Adrenal gland (tissue), 12 donors: ENCODE results near the gene FRRS1L. TPM values are rescaled to one million over a fixed set of nuclear protein-coding genes. Genes with fewer than 3 reads are reported as not detected.

Experiments
- DNase-seq, 7 donors: peaks; one replicate each; pipeline ENCODE4 v3.0.0-alpha.2; 2019 to 2020
- H3K27ac ChIP-seq, 5 donors: fragments of 200-600 bp; sonication (generic) in 4 of 5; 1 replicate in 3 of 5; 2 replicates in 2 of 5; pipeline versions ENCODE4 v1.5.1 to v1.8.0; 2016 to 2020; ENCODE audit warnings: mild to moderate bottlenecking in 1 of 5
- H3K27me3 ChIP-seq: fragments of 200-600 bp; 2 replicates; pipeline ENCODE4 v1.8.0; 2021
- H3K36me3 ChIP-seq, 2 donors: fragments of 200-600 bp; replicated peaks in 1 of 2; 1 replicate in 1 of 2; 2 replicates in 1 of 2; pipeline versions ENCODE4 v1.5.1 to v1.8.0; 2018 to 2022
- H3K4me1 ChIP-seq, 2 donors: fragments of 200-600 bp; replicated peaks in 1 of 2; 1 replicate in 1 of 2; 2 replicates in 1 of 2; pipeline versions ENCODE4 v1.5.1 to v1.8.0; 2018 to 2021
- H3K4me3 ChIP-seq, 4 donors: fragments of 200-600 bp; sonication (generic) in 3 of 4; one replicate each; pipeline ENCODE4 v1.5.1; 2016 to 2018
- H3K9me3 ChIP-seq, 3 donors: fragments of 200-600 bp; sonication (generic) in 1 of 3; replicated peaks in 1 of 3; 1 replicate in 2 of 3; 2 replicates in 1 of 3; pipeline versions ENCODE4 v1.5.1 to v1.8.0; 2016 to 2021
- POLR2A ChIP-seq, 2 donors: fragments of 450-650 bp; IDR thresholded peaks; one replicate each; pipeline ENCODE4 v1.6.1; 2017; ENCODE audit warnings: antibody characterized with exemption in 2 of 2, mild to moderate bottlenecking in 2 of 2, moderate library complexity in 1 of 2
- WGBS, 4 donors: extraction: QIAGEN DNeasy Blood & Tissue Kit in 2 of 4; methylation state at CpG; one replicate each; pipeline versions ENCODE4 v1.1.5 to v1.1.7; 2013 to 2017; 5-methylcytosine and 5-hydroxymethylcytosine counted together
- intact Hi-C, 2 donors: fragments of 100-400 bp; cut with DNase I; formaldehyde crosslinking; loops; one replicate each; pipeline versions ENCODE4 v1.14.1 to v1.15.0; 2022 to 2023
- polyA plus RNA-seq, 3 donors: library from polyadenylated mRNA; stranded (reverse); fragments of 200-250 nt in 2 of 3; fragments of 350-450 nt in 1 of 3; fragmentation: Illumina TruSeq in 1 of 3; extraction: RNeasy Lipid Tissue Mini Kit (QIAGEN cat#74804) in 1 of 3; gene quantifications; one replicate each; pipeline ENCODE4 v1.2.3, GENCODE V29; 2013 to 2014
- total RNA-seq, 9 donors: library from RNA; depleted of rRNA in 4 of 9; stranded (reverse); fragments of >200 nt in 4 of 9; fragments of 120-200 nt in 1 of 9; fragmentation: NEBNext Ultra II Directional in 1 of 9; extraction: Animal tissue kit (Norgen Biotek cat#: 25700) in 1 of 9; gene quantifications; one replicate each; pipeline versions ENCODE4 v1.1.0 to v1.2.4, GENCODE V29; 2013 to 2023
- TF ChIP-seq, protein P1 (sequence below), 6 experiments: fragments of 450-650 bp in 4 of 6; fragments of 200-600 bp in 2 of 6; sonication (generic) in 1 of 6; IDR thresholded peaks; 1 replicate in 5 of 6; 2 replicates in 1 of 6; pipeline versions ENCODE4 v1.5.1 to v1.8.0; 2016 to 2021; ENCODE audit warnings: antibody characterized with exemption in 6 of 6, mild to moderate bottlenecking in 2 of 6, moderate library complexity in 1 of 6
- donor health status: healthy with polysubstance abuse.
- donor health status: Bipolar disorder and iron deficiency.
- donor health status: DM: yes; HTN: yes; CAD: no.
- donor health status: DM: no; HTN: no; CAD: no.
- donor health status: DM: no; HTN: no; CAD: no.
- donor health status: DM: yes; HTN: yes; CAD: no.

FRRS1L gene
- total and polyA plus RNA-seq, 12 donors = 2.9 to 24.8 (median 14.8) TPM

GRCh38 chr9:109098171-109098959 is 68.7 kb downstream of the FRRS1L start:
- peak in 6 of 7 donors; percentile 47 to 84 (median 61) for DNase-seq
- Histone ChIP-seq H3K4me3 (no peak overlapping the region), H3K4me1 (peaks cover 63 to 92% of the 10 kb centered on the region in 2 donors), H3K9me3 (peaks cover 0 to 5% (median 0%) of the 10 kb centered on the region in 3 donors), H3K27me3 (no peaks in the 10 kb centered on the region), H3K27ac (peak overlapping the region; percentile 0 to 83 (median 65)), H3K36me3 (no peaks in the 10 kb centered on the region)
- 14 to 25% (median 20%) methylated on average over 4 of the region's 4 CpGs for WGBS, 4 donors
- intact Hi-C loops = no loop called here
- TF ChIP-seq, protein P1, sequence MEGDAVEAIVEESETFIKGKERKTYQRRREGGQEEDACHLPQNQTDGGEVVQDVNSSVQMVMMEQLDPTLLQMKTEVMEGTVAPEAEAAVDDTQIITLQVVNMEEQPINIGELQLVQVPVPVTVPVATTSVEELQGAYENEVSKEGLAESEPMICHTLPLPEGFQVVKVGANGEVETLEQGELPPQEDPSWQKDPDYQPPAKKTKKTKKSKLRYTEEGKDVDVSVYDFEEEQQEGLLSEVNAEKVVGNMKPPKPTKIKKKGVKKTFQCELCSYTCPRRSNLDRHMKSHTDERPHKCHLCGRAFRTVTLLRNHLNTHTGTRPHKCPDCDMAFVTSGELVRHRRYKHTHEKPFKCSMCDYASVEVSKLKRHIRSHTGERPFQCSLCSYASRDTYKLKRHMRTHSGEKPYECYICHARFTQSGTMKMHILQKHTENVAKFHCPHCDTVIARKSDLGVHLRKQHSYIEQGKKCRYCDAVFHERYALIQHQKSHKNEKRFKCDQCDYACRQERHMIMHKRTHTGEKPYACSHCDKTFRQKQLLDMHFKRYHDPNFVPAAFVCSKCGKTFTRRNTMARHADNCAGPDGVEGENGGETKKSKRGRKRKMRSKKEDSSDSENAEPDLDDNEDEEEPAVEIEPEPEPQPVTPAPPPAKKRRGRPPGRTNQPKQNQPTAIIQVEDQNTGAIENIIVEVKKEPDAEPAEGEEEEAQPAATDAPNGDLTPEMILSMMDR (IDR thresholded peaks at IDR 0.05) = peak in 5 of 6 experiments; percentile 17 to 55 (median 33)
- peak in 1 of 2 donors; percentile 48 for TF ChIP-seq POLR2A (IDR thresholded peaks at IDR 0.05)

DNA sequence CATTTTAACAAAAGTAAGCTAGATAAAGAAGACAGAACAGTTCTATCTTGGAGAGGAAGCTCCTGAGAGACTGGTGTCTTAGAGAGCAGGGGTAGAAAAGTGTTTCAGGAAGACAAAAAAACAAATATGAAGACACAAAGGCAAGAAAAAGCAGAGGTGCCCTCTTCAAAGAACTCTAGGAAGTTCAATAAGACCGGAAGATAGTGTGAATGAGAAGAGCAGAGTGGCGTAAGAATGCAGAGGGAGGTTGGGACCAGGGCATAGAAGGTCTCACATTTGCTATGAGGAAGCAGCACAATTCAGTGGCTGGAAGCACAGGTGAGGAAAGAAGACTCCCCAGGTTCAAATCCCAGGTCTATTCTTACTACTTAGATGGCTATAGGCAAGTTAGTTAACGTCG is 69.9 kb downstream of the FRRS1L start:
- peak overlapping the region in 4 of 5 donors; percentile 59 to 83 (median 64) for H3K27ac ChIP-seq
- TF ChIP-seq, protein P1 (IDR thresholded peaks at IDR 0.05) = no peak
- no peak for TF ChIP-seq POLR2A (IDR thresholded peaks at IDR 0.05)
- no peaks in the 10 kb centered on the region for H3K27me3 ChIP-seq
- intact Hi-C loops = no loop called here
- H3K4me3 ChIP-seq = no peak overlapping the region
- peaks cover 62 to 99% of the 10 kb centered on the region in 2 donors for H3K4me1 ChIP-seq
- no peak for DNase-seq
- WGBS, 4 donors = 90 to 94% (median 92%) methylated on average over 4 of the region's 4 CpGs
- H3K9me3 ChIP-seq = no peaks in the 10 kb centered on the region
- peaks cover 0 to 12% of the 10 kb centered on the region in 2 donors for H3K36me3 ChIP-seq

DNA sequence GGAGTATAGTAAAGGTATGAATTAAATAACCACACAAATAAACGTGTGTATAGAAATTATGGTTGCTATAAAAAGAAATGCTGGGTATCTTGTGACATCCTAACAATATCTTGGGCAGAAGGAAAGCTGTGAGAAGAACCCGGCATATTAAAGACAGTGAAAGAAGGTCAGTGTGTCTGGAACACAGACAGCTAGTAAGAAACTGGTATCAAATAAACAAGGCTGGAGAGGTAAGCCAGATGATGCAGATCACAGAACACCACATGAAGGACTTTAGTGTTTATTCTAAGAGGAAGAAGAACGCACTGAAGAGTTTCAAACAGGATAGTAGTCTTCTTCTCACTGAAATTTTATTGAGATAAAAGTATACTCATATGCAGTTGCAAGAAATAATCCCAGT is 71.7 kb downstream of the FRRS1L start:
- Histone ChIP-seq H3K4me3 (no peak overlapping the region), H3K27me3 (no peaks in the 10 kb centered on the region), H3K4me1 (peaks cover 45 to 80% of the 10 kb centered on the region in 2 donors), H3K27ac (no peak overlapping the region), H3K9me3 (no peaks in the 10 kb centered on the region), H3K36me3 (peaks cover 0 to 29% of the 10 kb centered on the region in 2 donors)
- WGBS, 4 donors = 61 to 68% (median 62%) methylated on average over 3 of the region's 3 CpGs
- TF ChIP-seq POLR2A (IDR thresholded peaks at IDR 0.05) = no peak
- TF ChIP-seq, protein P1 (IDR thresholded peaks at IDR 0.05) = no peak
- DNase-seq = no peak
- intact Hi-C loops = no loop called here

DNA sequence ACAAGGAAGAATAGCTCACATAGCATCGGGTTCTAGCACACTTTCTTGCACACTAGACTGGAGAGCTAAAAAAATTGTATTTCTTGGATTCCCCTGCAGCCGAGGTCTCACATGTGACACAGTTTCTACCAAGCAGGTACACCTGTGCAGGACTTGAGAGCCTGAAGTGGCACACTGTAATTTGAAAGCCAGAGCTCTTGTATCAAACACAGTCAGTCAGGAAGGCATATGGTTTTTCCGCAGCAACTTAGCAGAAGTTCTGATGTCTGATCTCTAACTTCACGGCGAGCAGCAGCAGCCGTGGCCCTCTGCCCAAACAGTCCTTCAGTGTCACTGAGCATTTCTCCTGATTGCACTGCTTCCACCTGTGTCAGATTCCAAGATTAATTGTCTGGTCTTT is 72.8 kb downstream of the FRRS1L start:
- Histone ChIP-seq H3K36me3 (peaks cover 0 to 39% of the 10 kb centered on the region in 2 donors), H3K27ac (peak overlapping the region in 2 of 5 donors; percentile 6 to 7), H3K4me3 (no peak overlapping the region), H3K9me3 (no peaks in the 10 kb centered on the region), H3K4me1 (peaks cover 35 to 70% of the 10 kb centered on the region in 2 donors), H3K27me3 (no peaks in the 10 kb centered on the region)
- TF ChIP-seq POLR2A (IDR thresholded peaks at IDR 0.05) = no peak
- WGBS, 4 donors = 50 to 73% (median 64%) methylated on average over 6 of the region's 6 CpGs
- intact Hi-C loops = no loop called here
- no peak for DNase-seq
